SK-N-SH treated with all-trans-retinoic acid at 6 μM for 48 hours (cell line): ENCODE results near the gene MREG.

ENCODE experiments used
- ATAC-seq: fragments of 200-7000 bp; cut with Tn5 transposase; 3 replicates; pipeline ENCODE4 v1.9.1; 2020; ENCODE audit warnings: mild to moderate bottlenecking, moderate library complexity
- ARNTL ChIP-seq: fragments of 450-650 bp; formaldehyde crosslinking; IDR thresholded peaks from 2 replicates; pipeline ENCODE4 v1.5.0; 2020; ENCODE audit warnings: low read depth, mild to moderate bottlenecking, moderate library complexity, borderline replicate concordance
- BACH2 ChIP-seq: fragments of 250-450 bp; sonication (Bioruptor Pico); IDR thresholded peaks from 2 replicates; pipeline ENCODE4 v1.9.0; 2021; ENCODE audit warnings: mild to moderate bottlenecking, borderline replicate concordance
- CSDC2 ChIP-seq: fragments of 250-450 bp; sonication (Bioruptor Pico); IDR thresholded peaks from 2 replicates; pipeline ENCODE4 v1.5.0; 2020; ENCODE audit warnings: mild to moderate bottlenecking, moderate library complexity
- ESRRG ChIP-seq: fragments of 250-450 bp; sonication (Bioruptor Pico); IDR thresholded peaks from 2 replicates; pipeline ENCODE4 v1.6.1; 2021; ENCODE audit warnings: mild to moderate bottlenecking
- GLIS3 ChIP-seq: fragments of 250-450 bp; sonication (Bioruptor Pico); IDR thresholded peaks from 2 replicates; pipeline ENCODE4 v1.5.0; 2020; ENCODE audit warnings: mild to moderate bottlenecking, moderate library complexity
- OSR1 ChIP-seq: fragments of 250-450 bp; sonication (Bioruptor Pico); IDR thresholded peaks from 2 replicates; pipeline ENCODE4 v1.8.0; 2022; ENCODE audit warnings: moderate library complexity, mild to moderate bottlenecking, inconsistent platforms
- PPARA ChIP-seq: fragments of 250-450 bp; sonication (Bioruptor Pico); IDR thresholded peaks from 2 replicates; pipeline ENCODE4 v1.5.0; 2020; ENCODE audit warnings: mild to moderate bottlenecking, borderline replicate concordance
- RARB ChIP-seq: fragments of 250-450 bp; sonication (Bioruptor Pico); IDR thresholded peaks from 2 replicates; pipeline ENCODE4 v1.8.0; 2021; ENCODE audit warnings: mild to moderate bottlenecking, moderate library complexity
- ZC3H10 ChIP-seq: fragments of 250-450 bp; sonication (Bioruptor Pico); IDR thresholded peaks from 2 replicates; pipeline ENCODE4 v1.5.1; 2021; ENCODE audit warnings: mild to moderate bottlenecking, moderate library complexity
- ZFP3 ChIP-seq: fragments of 250-450 bp; sonication (Bioruptor Pico); IDR thresholded peaks from 2 replicates; pipeline ENCODE4 v1.5.0; 2020; ENCODE audit warnings: mild to moderate bottlenecking, moderate library complexity
- ZFP30 ChIP-seq: fragments of 450-650 bp; formaldehyde crosslinking; IDR thresholded peaks from 2 replicates; pipeline ENCODE4 v1.5.0; 2022; ENCODE audit warnings: mild to moderate bottlenecking, moderate library complexity
- ZNF565 ChIP-seq: fragments of 450-650 bp; formaldehyde crosslinking; conservative IDR thresholded peaks from 2 replicates; pipeline ENCODE4 v1.5.0; 2020; ENCODE audit warnings: low read depth, mild to moderate bottlenecking, moderate library complexity
- ZNF70 ChIP-seq: fragments of 450-650 bp; formaldehyde crosslinking; IDR thresholded peaks from 2 replicates; pipeline ENCODE4 v1.5.0; 2020; ENCODE audit warnings: mild to moderate bottlenecking, moderate library complexity
- ZNF8 ChIP-seq: fragments of 450-650 bp; formaldehyde crosslinking; IDR thresholded peaks from 2 replicates; pipeline ENCODE4 v1.5.0; 2020; ENCODE audit warnings: mild to moderate bottlenecking, moderate library complexity
- TF ChIP-seq, protein P1 (sequence below): fragments of 250-450 bp; sonication (Bioruptor Pico); IDR thresholded peaks from 2 replicates; pipeline ENCODE4 v1.8.0; 2021; ENCODE audit warnings: low read depth, mild to moderate bottlenecking, moderate library complexity, borderline replicate concordance
- TF ChIP-seq, protein P2 (sequence below): fragments of 250-450 bp; sonication (Bioruptor Pico); IDR thresholded peaks from 2 replicates; pipeline ENCODE4 v1.5.0; 2020; ENCODE audit warnings: mild to moderate bottlenecking, moderate library complexity
- TF ChIP-seq, protein P3 (sequence below): fragments of 250-450 bp; sonication (Bioruptor Pico); IDR thresholded peaks from 2 replicates; pipeline ENCODE4 v1.5.1; 2020; ENCODE audit warnings: low read depth, mild to moderate bottlenecking, moderate library complexity
- TF ChIP-seq, protein P4 (sequence below): fragments of 250-450 bp; sonication (Bioruptor Pico); IDR thresholded peaks from 2 replicates; pipeline ENCODE4 v1.8.0; 2020; ENCODE audit warnings: mild to moderate bottlenecking, moderate library complexity, borderline replicate concordance

Gene MREG, protein sequence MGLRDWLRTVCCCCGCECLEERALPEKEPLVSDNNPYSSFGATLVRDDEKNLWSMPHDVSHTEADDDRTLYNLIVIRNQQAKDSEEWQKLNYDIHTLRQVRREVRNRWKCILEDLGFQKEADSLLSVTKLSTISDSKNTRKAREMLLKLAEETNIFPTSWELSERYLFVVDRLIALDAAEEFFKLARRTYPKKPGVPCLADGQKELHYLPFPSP

DNA sequence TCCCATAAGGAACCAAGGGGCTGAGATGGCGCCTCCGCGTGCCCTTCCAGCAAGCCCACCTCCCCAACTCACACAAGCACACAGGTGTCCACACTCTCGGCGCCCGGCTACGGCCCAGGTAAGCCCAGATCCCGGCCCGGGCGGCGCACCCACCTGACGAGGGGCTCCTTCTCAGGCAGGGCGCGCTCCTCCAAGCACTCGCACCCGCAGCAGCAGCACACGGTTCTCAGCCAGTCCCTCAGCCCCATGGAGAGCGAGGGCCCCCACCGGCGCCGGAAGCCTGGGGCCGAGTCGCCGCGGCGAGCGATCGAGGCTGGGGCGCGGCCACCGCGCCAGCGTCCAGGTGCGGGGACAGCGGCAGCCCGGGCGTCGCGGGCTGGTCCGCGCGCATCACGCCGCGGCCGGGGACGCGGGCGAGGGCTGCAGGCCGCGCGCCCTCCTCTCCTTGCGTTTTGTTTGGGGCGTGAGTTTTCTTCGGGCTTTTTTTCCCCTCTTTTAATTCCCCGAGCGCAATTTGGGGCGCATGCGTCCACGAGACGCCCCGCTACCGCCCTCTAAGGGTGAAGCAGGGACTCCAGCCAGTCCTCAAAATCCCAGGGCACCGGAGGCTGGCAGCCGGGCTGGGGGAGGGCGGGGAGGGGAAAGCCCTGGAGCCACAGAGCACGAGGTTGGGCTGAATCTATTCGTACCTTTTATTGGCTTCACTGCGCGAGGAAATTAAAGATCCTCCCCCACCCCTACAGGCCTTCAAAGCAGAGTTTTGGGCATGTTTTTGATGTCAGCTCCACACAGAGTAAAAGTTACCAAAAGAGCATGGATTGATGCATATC lies at the start of gene MREG:
TSS of gene MREG (minus strand) at position 472 of the 830 bp plus-strand sequence. CDS start at position 248, 224 bp downstream.
- no peak for TF ChIP-seq ZNF8 (CRISPR knock-in tag)
- no peak for TF ChIP-seq ZC3H10 (CRISPR knock-in tag)
- TF ChIP-seq RARB (CRISPR knock-in tag), result no peak
- TF ChIP-seq PPARA (CRISPR knock-in tag), result no peak
- no peak for TF ChIP-seq ZNF565 (CRISPR knock-in tag)
- TF ChIP-seq, protein P1, sequence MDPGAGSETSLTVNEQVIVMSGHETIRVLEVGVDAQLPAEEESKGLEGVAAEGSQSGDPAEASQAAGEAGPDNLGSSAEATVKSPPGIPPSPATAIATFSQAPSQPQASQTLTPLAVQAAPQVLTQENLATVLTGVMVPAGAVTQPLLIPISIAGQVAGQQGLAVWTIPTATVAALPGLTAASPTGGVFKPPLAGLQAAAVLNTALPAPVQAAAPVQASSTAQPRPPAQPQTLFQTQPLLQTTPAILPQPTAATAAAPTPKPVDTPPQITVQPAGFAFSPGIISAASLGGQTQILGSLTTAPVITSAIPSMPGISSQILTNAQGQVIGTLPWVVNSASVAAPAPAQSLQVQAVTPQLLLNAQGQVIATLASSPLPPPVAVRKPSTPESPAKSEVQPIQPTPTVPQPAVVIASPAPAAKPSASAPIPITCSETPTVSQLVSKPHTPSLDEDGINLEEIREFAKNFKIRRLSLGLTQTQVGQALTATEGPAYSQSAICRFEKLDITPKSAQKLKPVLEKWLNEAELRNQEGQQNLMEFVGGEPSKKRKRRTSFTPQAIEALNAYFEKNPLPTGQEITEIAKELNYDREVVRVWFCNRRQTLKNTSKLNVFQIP (CRISPR knock-in tag), result no peak
- TF ChIP-seq, protein P2, sequence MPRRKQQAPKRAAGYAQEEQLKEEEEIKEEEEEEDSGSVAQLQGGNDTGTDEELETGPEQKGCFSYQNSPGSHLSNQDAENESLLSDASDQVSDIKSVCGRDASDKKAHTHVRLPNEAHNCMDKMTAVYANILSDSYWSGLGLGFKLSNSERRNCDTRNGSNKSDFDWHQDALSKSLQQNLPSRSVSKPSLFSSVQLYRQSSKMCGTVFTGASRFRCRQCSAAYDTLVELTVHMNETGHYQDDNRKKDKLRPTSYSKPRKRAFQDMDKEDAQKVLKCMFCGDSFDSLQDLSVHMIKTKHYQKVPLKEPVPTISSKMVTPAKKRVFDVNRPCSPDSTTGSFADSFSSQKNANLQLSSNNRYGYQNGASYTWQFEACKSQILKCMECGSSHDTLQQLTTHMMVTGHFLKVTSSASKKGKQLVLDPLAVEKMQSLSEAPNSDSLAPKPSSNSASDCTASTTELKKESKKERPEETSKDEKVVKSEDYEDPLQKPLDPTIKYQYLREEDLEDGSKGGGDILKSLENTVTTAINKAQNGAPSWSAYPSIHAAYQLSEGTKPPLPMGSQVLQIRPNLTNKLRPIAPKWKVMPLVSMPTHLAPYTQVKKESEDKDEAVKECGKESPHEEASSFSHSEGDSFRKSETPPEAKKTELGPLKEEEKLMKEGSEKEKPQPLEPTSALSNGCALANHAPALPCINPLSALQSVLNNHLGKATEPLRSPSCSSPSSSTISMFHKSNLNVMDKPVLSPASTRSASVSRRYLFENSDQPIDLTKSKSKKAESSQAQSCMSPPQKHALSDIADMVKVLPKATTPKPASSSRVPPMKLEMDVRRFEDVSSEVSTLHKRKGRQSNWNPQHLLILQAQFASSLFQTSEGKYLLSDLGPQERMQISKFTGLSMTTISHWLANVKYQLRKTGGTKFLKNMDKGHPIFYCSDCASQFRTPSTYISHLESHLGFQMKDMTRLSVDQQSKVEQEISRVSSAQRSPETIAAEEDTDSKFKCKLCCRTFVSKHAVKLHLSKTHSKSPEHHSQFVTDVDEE, result no peak
- no peak for TF ChIP-seq CSDC2 (CRISPR knock-in tag)
- no peak for TF ChIP-seq OSR1 (CRISPR knock-in tag)
- no peak for TF ChIP-seq ZFP3
- TF ChIP-seq ZNF70 (CRISPR knock-in tag), result no peak
- TF ChIP-seq, protein P3, sequence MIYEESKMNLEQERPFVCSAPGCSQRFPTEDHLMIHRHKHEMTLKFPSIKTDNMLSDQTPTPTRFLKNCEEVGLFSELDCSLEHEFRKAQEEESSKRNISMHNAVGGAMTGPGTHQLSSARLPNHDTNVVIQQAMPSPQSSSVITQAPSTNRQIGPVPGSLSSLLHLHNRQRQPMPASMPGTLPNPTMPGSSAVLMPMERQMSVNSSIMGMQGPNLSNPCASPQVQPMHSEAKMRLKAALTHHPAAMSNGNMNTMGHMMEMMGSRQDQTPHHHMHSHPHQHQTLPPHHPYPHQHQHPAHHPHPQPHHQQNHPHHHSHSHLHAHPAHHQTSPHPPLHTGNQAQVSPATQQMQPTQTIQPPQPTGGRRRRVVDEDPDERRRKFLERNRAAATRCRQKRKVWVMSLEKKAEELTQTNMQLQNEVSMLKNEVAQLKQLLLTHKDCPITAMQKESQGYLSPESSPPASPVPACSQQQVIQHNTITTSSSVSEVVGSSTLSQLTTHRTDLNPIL, result no peak
- peak; percentile 70 for ATAC-seq

DNA sequence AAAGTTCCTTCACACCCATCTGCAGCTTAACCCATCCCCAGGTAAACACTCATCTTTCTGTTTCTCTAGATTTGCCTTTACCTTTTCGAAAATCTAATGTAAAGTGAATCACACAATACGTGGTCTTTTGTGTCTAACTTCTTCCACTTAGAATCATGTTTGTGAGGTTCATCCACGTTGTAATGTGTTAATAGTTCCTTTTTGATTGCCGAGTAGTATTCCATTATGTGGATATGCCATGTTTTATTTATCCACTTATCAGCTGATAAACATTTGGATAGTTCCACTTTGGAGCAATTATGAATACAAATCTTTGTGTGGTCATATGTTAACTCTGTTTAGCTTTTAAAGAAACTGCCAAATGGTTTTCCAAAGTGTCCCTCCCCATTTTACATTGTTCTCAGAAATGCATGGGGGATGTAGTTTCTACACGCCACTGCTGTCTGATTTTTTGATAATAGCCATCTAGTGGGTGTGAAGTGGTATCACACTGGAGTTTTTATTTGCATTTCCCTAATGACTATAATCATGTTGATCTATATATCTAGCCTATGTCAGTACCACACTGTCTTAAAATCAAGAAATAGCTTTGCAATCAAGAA lies 46.0 kb upstream of the MREG start:
- TF ChIP-seq ZNF8 (CRISPR knock-in tag), result peak; percentile 92
- TF ChIP-seq, protein P4, sequence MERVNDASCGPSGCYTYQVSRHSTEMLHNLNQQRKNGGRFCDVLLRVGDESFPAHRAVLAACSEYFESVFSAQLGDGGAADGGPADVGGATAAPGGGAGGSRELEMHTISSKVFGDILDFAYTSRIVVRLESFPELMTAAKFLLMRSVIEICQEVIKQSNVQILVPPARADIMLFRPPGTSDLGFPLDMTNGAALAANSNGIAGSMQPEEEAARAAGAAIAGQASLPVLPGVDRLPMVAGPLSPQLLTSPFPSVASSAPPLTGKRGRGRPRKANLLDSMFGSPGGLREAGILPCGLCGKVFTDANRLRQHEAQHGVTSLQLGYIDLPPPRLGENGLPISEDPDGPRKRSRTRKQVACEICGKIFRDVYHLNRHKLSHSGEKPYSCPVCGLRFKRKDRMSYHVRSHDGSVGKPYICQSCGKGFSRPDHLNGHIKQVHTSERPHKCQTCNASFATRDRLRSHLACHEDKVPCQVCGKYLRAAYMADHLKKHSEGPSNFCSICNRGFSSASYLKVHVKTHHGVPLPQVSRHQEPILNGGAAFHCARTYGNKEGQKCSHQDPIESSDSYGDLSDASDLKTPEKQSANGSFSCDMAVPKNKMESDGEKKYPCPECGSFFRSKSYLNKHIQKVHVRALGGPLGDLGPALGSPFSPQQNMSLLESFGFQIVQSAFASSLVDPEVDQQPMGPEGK (CRISPR knock-in tag), result no peak
- no peak for ATAC-seq

DNA sequence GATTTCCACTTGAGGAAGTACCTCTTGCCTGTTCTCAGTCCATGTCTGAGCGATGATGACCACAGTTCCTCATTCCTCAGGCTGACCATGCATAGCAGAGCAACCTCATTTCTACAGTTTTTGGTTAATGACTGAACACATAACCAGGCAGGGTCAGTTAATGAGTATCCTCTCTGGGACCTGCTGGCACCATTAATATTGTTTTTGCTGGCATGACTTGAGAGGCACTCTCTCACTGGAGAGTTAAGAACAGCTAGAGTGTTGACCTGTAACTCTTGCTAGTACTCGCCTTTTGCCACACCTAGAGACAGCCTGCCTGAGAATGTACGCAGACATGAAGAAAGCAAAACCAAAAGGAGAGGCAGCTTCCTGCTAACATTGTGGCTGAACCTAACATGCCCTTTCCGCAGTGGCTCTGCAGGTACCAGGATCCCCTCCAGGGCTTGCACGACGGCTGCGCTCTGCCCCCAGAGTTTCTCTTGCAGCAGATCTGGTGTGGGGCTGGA lies 44.4 kb upstream of the MREG start:
- no peak for ATAC-seq
- TF ChIP-seq ZFP3 (no peak), BACH2 (CRISPR knock-in tag) (no peak), ZNF70 (CRISPR knock-in tag) (no peak), GLIS3 (CRISPR knock-in tag) (no peak), ARNTL (CRISPR knock-in tag) (no peak), ZC3H10 (CRISPR knock-in tag) (no peak), RARB (CRISPR knock-in tag) (no peak), OSR1 (CRISPR knock-in tag) (no peak), ZFP30 (CRISPR knock-in tag) (no peak), ESRRG (CRISPR knock-in tag) (no peak)

DNA sequence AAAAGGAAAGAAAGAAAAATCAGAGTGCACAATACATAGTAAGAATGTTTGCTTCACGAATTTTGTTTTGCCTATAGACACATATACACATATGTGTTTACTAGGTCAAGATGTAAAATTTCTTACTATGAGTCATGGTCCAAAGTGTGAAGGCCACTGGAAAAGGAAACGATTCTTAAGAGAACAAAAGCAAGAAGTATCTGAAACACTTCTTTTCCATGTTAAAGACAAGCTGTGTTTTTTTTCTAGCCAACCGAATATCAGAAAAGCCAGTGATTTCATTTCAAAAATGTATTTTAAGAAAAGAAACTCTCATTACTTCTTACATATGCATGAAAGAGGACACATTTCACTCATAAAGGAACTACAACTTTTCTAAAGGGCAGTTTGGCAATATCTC lies 43.4 kb upstream of the MREG start:
- ATAC-seq, result no peak
- TF ChIP-seq ARNTL (CRISPR knock-in tag) (no peak), ZFP3 (no peak)
- TF ChIP-seq, protein P1 (CRISPR knock-in tag), result no peak
